GM18909 (cell line): Measurements from ENCODE around the gene STRIT1.
"Not testable (repeated sequence)": the region's sequence is repeated elsewhere in the genome, so short reads cannot be mapped to it uniquely, and the experiment has no call there.

ENCODE experiments used
- ATAC-seq: cut with Tn5 transposase; IDR thresholded peaks from one replicate; pipeline ENCODE4 v1.9.1; 2021; ENCODE audit warnings: mild to moderate bottlenecking; ENCODE audit not compliant: unreplicated experiment, poor library complexity

The STRIT1 gene

DNA sequence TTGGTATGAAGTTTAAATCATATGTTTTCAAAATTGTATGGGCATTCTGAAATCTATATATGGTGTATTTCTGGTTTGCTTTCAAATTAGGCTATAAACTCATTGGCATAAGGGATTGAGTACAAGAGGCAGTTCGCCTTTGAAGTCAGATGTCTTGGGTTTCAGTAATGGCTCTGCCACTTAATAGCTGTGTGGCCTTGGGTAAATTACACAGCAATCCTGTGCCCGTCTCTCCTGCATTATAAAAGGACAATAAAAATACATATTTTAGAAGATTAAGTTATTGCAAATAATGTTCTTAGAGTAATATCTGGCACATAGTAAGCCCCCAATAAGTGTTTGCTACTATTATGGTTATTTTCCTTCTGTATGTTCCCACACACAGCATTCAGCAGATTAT is 20.4 kb upstream of the STRIT1 start:
- no peak for ATAC-seq

DNA sequence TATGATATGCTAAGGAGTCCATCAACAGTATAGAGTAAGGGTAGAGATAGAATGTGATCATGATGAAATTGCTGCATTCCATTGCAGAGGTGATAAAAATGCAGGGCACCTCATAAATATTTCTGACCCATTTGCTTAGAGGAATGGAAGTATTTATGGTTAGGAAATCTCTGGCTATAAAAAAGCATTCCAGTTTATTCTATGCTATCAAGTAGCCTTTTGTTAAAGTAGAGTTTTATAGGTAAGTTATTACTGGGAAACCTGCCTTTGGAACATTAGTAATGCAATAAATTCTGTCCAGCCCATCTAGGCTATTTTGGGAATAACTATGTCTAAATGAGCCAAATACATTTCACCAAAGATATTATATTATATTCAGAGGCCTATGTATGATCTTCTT is 19.8 kb upstream of the STRIT1 start:
- no peak for ATAC-seq

DNA sequence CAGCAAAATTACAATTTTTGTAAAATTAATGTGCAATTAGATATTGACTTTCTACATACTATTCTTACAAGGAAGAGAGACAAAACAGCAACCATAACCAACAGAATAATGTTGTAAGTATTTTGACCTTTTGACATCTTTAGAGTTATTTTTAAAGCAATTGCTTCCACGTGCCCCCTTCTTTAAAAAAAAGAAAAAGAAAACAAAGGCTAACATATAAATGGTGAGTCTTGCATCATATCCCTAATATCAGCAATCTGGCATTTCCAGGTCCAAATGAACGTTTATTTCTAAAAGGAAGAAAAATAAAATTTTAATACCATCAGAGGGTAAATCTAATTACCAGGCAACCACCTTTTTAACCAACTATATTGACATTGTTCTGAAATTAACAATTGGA is 19.3 kb upstream of the STRIT1 start:
- no peak for ATAC-seq

DNA sequence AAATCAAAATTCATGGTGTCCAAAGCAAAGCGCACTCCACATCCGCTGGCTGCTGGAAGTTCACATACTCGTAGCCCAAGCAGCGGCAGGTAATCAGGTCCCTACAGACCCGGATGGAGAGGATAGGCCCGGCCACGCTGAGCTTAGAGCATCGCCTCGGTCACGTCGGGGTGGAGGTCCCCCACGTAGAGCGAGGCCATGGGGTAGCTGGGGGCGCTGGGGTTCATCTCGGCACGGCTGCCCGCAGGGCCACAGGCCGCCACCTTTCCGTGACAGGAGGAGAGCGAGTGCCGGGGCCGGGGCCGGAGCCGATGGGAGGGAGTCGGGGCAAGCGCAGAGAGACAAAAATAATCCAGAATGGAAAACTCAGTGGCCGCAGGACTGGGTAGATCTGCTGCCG is 16.1 kb upstream of the STRIT1 start:
- ATAC-seq = no peak

DNA sequence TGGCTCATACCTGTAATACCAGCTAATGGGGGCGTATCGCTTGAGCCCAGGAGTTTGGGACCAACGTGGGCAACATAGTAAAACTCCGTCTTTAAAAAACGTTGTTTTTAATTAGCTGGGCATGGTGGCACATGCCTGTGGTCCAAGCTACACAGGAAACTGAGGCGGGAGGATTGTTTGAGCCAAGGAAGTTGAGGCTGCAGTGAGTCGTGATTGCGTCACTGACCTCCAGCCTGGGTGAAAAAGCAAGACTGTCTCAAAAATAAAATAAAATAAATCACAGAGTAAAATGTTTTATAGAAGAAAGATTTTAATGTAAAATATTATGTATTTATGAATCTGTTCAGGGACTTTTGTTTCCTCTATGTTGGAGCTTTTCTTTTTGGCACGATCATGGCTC is 15.3 kb upstream of the STRIT1 start:
- no peak for ATAC-seq

DNA sequence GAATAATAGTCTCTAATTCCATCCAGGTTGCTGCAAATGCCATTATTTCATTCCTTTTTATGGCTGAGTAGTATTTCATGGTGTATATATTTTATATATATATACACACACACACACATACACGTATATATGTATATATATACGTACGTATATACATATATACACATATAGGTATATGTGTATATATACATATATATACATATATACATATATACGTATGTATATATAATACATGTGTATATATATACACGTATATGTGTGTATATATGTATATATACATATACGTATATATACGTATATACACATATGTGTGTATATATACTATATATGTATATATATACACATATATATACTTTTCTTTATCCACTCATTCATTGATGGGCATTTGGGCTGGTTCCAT is 13.7 kb upstream of the STRIT1 start:
- no peak for ATAC-seq

DNA sequence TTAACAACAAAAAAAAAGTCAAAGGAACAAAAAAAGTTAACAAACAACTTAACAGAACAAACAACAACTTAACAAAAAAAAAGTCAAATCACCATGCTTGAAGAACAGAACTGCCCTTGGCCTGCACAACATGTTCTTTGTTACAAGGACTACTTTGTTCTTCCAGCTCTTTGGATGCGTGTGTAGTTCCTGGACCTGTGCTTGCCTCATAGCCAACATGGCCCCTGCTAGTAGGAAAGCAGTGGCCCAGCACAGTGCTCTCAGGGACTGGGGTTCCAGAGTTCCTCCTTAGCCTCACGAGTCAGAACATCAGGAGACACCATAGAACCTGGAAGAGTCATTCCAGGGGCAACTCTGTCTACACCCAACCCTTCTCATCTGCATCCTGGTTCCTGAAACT is 10.9 kb upstream of the STRIT1 start:
- no peak for ATAC-seq

DNA sequence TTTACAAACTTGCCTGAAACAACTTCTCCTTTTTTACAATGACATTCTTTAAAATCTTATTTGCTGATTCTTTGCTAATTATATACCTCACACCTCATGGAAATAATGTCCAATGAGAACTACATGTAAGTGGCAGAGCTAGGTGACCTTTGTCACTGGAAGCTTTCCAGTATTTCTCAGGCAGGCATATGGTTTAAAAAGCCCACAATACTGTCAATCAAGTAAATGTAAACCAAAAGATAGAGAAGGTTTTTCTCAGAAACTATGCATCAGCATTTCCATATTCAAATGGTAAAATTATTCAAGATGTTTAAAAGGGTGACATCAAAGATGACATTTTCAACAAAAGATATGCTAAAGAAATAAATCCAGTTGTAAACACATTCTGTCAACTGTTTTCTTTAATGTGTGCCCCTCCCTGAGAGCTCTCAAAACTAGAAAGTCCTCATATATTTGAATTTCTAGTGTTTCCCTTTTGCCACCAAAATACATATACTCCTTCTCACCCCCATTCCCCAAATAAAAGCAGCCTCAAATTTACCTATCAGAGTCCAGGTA is 10.1 kb upstream of the STRIT1 start:
- ATAC-seq = no peak

DNA sequence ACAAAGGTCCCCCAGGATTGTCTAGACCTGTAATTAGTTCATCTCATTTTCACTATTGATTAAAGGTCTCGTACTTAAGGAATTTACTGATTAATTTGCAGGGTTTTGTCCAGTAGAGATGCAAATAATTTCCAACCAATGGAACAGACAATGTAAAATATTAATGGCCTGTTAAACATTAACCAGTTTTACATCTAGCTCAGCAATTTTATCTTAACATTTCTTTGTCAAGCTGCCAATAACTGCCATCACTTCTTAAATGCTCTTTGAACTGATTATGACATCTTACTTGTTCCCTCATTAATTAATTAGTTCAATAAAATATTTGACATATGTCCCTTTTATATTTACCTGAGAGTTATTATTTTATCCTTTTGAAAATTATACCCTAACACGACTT is 9.4 kb upstream of the STRIT1 start:
- ATAC-seq = no peak

DNA sequence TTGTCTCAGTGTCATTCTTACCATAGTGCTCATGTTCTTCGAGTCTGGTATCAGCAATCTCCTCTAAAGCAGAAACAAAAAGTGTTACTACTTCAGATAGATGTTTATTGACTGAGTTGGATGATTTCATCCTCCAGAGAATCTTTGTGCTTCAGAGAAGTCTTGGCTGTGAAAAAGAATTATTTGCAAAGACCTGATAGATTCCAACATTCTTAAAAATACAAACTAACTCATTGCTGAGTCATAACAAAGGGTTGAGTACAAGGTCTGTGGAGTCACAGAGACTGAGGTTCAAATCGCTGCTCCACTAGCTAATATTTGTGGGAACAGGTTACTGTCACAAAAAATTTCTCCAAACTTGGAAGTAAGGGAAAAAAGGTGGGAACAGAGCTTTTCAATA is 9.0 kb upstream of the STRIT1 start:
- no peak for ATAC-seq

DNA sequence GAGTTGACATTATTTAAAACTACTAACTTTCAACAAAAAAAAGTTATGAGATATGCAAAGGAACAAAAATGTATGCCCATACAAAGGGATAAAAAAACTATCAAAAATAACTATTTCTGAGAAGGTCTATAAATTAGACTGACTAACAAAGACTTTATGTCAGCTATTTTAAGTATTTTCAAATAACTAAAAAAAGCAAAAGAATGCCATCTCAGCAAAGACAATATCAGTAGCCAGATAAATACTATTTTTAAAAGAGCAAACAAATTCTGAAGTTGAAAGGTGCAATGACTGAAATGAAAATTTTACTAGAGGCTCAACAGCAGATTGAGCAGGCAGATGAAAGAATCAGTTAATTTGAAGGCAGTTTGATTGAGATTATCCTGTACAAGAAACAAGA is 3.6 kb upstream of the STRIT1 start:
- no peak for ATAC-seq

DNA sequence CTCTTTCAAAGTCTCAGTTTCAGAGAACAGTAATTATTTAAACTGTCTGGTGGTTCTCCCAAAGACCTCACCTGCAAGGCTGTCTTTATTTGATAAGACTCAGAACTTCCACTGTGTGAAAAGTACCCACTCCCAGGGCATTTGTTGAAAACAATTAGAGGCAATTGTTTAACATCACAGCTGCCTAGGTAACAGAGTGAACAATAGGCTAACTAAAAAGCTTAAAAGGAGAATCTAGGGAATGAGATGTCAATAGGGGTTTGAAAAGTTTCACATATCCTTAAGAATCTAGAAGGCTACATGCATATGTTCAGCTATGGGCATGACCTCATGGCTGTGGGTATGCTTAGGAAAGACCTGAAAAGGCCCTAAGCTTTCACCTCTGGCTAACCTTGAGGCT is 2.9 kb upstream of the STRIT1 start:
- no peak for ATAC-seq

DNA sequence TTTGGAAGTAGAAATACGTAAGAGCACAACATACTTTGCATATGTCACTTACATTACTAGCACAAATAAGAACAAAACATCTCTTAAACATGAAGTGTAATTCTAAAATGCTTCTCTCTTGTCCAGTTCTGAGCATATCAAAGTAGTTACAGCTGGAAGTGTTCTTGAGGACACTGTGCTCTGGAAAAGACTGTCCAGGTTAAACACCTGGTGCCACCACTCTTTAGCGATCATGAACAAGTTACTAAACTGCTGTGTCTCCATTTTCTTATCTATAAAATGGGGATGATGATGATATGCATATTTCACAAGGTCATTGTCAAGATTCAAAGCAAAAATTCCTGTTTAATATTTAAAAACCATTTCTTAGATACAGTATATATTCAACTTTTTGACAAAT is 790 bp downstream of the STRIT1 start:
- no peak for ATAC-seq

DNA sequence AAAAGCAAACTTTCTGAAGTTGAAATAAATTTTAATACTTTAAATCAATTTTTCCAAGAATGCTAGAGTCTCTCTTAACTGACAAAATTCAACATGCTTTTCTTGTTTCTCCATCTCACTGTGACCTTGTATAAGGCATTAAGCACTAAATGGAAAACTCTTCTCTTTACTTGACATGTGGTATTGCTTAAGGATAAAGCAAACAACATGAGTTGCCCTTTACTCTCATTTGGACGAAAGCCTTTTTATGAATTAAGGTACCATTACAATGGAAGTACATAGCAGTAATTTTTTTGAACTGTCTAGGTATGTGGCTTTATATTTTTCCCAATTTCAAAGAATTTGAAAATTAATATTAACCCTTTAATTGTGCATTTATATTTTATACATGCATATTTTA is 1.4 kb downstream of the STRIT1 start:
- ATAC-seq = no peak

DNA sequence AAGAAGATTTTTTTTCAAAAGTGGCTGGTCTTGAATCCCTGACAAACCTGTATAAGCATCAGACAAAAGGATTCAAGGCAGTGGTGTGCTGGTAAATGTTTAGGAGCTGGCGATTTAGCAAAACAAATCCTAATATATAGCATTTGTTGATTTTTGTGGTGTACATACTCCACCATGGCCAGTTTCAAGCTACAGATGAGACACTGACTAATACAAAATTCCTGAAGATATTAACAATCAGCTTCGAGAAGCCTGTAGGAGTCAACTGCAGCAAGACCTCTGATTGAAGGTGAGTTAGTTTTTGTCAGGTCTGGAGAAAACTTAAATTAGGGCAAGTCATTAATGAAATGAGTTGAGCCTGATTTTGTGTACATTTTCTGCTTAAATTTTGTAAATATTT is 6.7 kb downstream of the STRIT1 start:
- no peak for ATAC-seq

DNA sequence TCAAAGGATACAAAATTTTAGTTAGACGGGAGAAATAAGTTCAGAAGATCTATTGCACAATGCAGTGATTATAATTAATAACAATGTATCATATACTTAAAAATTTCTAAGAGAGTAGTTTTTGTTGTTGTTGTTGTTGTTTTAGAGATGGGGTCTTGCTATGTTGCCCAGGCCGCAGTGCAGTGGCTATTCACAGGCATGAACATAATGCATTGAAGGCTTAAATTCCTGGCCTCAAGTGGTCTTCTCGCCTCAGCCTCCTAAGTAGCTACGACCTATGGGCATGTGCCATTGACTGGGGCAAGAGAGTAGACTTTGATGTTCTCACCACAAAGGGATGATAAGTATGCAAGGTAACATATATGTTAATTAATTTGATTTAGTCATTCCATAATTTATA is 7.5 kb downstream of the STRIT1 start:
- no peak for ATAC-seq

DNA sequence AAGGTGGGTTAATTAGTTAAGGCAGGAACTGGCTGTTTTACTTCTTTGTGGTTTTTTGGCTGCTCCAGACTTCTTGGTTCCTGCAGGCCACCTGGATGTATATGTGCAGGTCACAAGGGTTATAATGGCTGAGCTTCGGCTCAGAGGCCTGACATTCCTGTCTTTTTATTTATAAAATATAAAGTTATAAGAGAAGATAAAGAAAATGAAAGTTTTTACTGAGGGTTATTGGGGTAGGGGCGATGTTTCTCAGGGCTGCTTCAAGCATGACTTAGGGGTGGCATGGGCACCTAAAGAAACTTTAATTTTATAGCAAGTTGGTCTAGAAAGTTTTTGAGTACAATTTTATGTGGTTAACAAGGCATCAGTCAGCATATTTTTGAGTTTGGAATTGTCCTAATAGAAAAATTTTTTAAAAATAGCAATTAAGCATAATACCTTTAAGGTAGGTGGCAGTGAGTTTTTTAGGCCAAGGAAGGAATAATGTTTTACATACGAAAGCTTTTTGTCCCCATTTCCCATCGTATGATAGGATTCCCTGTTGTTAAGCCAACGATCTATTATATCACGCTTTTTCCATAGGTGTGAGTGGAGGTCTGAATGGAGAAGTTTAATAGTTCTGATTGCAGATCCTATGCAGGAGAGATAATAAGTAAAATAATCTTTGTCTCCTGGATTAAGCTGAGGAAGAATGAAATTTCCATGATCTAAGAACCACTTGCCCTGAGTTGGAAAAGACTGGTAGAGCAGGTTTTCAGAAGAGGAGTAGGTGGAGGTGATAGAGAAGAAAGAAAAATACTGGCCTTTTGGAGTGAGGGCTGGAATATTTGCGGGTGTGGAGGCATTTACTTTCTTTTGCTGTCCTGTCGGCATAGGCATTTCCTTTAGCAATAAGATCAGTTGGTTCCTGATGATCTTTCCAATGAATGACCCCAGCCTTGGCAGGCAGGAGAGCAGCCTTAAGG is 10.1 kb downstream of the STRIT1 start:
- ATAC-seq = no peak

DNA sequence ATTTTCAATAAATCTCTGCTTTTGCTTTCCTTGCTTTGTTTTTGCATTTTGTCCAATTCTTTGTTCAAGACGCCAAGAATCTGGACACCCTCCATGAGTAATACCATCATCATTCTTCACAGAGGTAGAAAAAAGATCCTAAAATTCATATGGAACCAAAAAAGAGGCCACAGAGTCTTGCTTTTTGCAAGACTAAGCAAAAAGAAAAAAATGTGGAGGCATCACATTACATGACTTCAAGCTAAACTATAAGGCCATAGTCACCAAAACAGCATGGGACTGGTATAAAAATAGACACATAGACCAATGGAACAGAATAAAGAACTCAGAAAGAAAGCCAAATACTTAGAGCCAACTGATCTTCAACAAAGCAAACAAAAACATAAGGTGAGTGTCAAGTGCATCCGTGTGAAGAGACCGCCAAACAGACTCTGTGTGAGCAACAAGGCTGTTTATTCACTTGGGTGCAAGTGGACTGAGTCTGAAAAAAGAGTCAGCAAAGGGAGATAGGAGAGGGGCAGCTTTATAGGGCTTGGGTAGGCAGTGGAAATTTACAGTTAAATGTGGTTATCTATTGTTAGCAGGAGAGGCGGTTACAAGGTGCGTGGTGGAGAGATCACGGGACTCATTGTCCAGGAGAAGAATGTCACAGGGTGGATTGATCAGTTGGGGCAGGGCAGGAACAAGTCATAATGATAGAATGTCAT is 10.9 kb downstream of the STRIT1 start:
- no peak for ATAC-seq

DNA sequence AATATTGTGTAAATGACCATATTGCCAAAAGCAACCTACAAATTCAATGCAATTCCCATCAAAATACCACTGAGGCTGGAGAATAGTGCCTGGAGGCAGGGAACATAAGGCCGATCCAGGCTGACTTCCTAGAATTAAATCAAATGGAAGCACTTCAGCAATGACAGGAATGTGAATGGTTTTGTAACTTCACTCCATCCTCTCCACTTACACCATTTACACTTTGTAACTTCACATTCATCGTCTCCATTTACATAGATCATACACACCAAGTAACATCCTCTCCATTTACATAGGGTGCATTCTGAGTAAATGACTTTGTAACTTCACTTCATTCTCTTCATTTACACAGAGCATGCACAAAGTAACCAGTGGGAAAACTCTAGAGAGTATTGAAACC is 11.6 kb downstream of the STRIT1 start:
- no peak for ATAC-seq

DNA sequence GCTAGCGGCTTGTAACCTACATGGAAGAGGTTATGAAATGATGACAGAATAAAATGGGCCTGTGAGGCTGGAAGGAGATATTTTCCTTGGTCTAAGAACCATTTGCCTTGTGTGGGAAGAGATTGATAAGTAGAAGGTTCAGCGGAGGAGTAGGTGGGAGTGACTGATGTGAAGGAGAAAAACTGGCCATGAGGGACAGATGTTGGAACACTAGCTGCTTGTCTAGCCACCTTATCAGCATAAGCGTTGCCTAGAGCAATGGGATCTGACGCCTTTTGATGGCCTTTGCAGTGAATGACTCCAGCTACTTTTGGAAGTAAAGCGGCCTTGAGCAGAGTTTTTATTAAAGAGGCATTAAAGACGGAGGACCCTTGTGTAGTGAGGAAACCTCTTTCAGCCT is 17.4 kb downstream of the STRIT1 start:
- ATAC-seq = not testable (repeated sequence)

DNA sequence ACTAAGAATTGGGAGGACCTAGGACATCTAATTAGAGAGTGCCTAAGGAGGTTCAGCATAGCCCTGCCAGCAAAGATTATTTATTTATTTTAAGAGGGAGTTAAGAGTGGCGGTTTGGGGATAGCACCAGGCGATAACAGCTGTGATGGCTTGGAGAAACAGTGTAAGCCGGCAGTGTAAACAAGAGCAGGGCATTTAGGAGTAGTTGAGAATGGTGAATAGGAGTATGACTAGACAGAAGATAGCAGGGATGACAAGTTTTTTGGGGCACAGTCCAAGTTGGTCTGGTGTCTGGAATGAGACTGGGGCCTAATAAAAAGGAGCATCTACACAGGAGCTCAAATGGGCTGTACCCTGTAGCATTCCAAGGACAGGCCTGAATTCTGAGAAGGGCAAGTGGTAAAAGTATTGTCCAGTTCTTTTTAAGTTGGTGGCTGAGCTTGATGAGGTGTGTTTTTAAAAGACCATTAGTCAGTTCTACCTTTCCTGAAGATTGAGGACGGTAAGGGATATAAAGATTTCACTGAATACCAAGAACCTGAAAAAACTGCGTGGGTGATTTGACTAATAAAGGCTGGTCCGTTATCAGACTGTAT is 18.2 kb downstream of the STRIT1 start:
- not testable (repeated sequence) for ATAC-seq
